Stimulated activated CD8-positive, alpha-beta memory T cell treated with anti-CD3 and anti-CD28 coated beads, Interleukin-12 subunit alpha, Interleukin-12 subunit beta, amount 100 ng/mL, for 24 hours (primary cell): ENCODE data around the gene DDOST.
A peak's percentile ranks its signal among the peaks of the same experiment; 100 is the strongest.

Experiments
- DNase-seq: peaks from one replicate; pipeline ENCODE4 v3.0.0-alpha.2; 2020; ENCODE audit errors: extremely low read depth

The DDOST gene

GRCh38 chr1:20661207-20662109 is at the start of gene DDOST:
Gene DDOST (minus strand): TSS chr1:20661369. CDS start chr1:20661350, 19 bp downstream.
- peak; percentile 93 for DNase-seq

- DNase-seq: no peak
These were observed 49.5 kb upstream of the DDOST start for GRCh38 chr1:20710469-20711284.

GRCh38 chr1:20709868-20710267 is 48.7 kb upstream of the DDOST start:
- no peak for DNase-seq

- no peak for DNase-seq
These were observed 47.7 kb upstream of the DDOST start for GRCh38 chr1:20708891-20709290.

- DNase-seq: no peak
These were observed 46.9 kb upstream of the DDOST start for GRCh38 chr1:20708057-20708456.

- DNase-seq: no peak
These were observed 45.7 kb upstream of the DDOST start for GRCh38 chr1:20706841-20707240.

- no peak for DNase-seq
These were observed 44.1 kb upstream of the DDOST start for GRCh38 chr1:20705203-20705755.

- no peak for DNase-seq
These were observed 43.4 kb upstream of the DDOST start for GRCh38 chr1:20704390-20705202.

GRCh38 chr1:20703124-20703756 is 42.1 kb upstream of the DDOST start:
- no peak for DNase-seq

GRCh38 chr1:20702416-20702815 is 41.2 kb upstream of the DDOST start:
- DNase-seq: no peak

GRCh38 chr1:20701847-20702246 is 40.7 kb upstream of the DDOST start:
- no peak for DNase-seq

- DNase-seq: no peak
These were observed 40.3 kb upstream of the DDOST start for GRCh38 chr1:20701446-20701845.

GRCh38 chr1:20700636-20701215 is 39.6 kb upstream of the DDOST start:
- DNase-seq: no peak

GRCh38 chr1:20699558-20699957 is 38.4 kb upstream of the DDOST start:
- DNase-seq: no peak

- DNase-seq: no peak
These were observed 37.2 kb upstream of the DDOST start for GRCh38 chr1:20698195-20698910.

- DNase-seq: no peak
These were observed 36.4 kb upstream of the DDOST start for GRCh38 chr1:20697563-20697962.

GRCh38 chr1:20696397-20697333 is 35.5 kb upstream of the DDOST start:
- peak; percentile 40 for DNase-seq

- DNase-seq: no peak
These were observed 34.3 kb upstream of the DDOST start for GRCh38 chr1:20695515-20695914.

GRCh38 chr1:20693623-20694022 is 32.5 kb upstream of the DDOST start:
- no peak for DNase-seq
